ENCODE data around the gene ASB2.

- TF ChIP-seq ZNF175 (tag by site-specific recombination; IDR thresholded peaks at IDR 0.05): no peak
- TF ChIP-seq ZNF121 (tag by site-specific recombination; IDR thresholded peaks at IDR 0.05): no peak
- TF ChIP-seq, protein P1, sequence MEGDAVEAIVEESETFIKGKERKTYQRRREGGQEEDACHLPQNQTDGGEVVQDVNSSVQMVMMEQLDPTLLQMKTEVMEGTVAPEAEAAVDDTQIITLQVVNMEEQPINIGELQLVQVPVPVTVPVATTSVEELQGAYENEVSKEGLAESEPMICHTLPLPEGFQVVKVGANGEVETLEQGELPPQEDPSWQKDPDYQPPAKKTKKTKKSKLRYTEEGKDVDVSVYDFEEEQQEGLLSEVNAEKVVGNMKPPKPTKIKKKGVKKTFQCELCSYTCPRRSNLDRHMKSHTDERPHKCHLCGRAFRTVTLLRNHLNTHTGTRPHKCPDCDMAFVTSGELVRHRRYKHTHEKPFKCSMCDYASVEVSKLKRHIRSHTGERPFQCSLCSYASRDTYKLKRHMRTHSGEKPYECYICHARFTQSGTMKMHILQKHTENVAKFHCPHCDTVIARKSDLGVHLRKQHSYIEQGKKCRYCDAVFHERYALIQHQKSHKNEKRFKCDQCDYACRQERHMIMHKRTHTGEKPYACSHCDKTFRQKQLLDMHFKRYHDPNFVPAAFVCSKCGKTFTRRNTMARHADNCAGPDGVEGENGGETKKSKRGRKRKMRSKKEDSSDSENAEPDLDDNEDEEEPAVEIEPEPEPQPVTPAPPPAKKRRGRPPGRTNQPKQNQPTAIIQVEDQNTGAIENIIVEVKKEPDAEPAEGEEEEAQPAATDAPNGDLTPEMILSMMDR (tag by site-specific recombination; IDR thresholded peaks at IDR 0.05): no peak
- TF ChIP-seq ZNF596 (tag by site-specific recombination; IDR thresholded peaks at IDR 0.05): no peak
- TF ChIP-seq, protein P2, sequence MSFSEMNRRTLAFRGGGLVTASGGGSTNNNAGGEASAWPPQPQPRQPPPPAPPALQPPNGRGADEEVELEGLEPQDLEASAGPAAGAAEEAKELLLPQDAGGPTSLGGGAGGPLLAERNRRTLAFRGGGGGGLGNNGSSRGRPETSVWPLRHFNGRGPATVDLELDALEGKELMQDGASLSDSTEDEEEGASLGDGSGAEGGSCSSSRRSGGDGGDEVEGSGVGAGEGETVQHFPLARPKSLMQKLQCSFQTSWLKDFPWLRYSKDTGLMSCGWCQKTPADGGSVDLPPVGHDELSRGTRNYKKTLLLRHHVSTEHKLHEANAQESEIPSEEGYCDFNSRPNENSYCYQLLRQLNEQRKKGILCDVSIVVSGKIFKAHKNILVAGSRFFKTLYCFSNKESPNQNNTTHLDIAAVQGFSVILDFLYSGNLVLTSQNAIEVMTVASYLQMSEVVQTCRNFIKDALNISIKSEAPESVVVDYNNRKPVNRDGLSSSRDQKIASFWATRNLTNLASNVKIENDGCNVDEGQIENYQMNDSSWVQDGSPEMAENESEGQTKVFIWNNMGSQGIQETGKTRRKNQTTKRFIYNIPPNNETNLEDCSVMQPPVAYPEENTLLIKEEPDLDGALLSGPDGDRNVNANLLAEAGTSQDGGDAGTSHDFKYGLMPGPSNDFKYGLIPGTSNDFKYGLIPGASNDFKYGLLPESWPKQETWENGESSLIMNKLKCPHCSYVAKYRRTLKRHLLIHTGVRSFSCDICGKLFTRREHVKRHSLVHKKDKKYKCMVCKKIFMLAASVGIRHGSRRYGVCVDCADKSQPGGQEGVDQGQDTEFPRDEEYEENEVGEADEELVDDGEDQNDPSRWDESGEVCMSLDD (tag by site-specific recombination; IDR thresholded peaks at IDR 0.05): no peak
- TF ChIP-seq INSM2 (tag by site-specific recombination; IDR thresholded peaks at IDR 0.05): no peak
- TF ChIP-seq ZNF239 (tag by site-specific recombination; IDR thresholded peaks at IDR 0.05): no peak
- TF ChIP-seq, protein P3, sequence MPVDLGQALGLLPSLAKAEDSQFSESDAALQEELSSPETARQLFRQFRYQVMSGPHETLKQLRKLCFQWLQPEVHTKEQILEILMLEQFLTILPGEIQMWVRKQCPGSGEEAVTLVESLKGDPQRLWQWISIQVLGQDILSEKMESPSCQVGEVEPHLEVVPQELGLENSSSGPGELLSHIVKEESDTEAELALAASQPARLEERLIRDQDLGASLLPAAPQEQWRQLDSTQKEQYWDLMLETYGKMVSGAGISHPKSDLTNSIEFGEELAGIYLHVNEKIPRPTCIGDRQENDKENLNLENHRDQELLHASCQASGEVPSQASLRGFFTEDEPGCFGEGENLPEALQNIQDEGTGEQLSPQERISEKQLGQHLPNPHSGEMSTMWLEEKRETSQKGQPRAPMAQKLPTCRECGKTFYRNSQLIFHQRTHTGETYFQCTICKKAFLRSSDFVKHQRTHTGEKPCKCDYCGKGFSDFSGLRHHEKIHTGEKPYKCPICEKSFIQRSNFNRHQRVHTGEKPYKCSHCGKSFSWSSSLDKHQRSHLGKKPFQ (tag by site-specific recombination; IDR thresholded peaks at IDR 0.05): no peak
- no peak for TF ChIP-seq SP2 (tag by site-specific recombination; IDR thresholded peaks at IDR 0.05)
- no peak for TF ChIP-seq ZNF324 (tag by site-specific recombination; IDR thresholded peaks at IDR 0.05)
- no peak for TF ChIP-seq ZNF416 (tag by site-specific recombination; IDR thresholded peaks at IDR 0.05)
- TF ChIP-seq KLF9 (tag by site-specific recombination; IDR thresholded peaks at IDR 0.05; ENCODE audit: low read depth): no peak
These were observed 11.0 kb downstream of the ASB2 start for GRCh38 chr14:93965287-93965821.

Measured in HEK293 (cell line).